NCI-H146 treated with DMSO at 0.1 percent for 48 hours (cell line): Measurements from ENCODE around the gene KRT34.
"Not testable (repeated sequence)": the region's sequence is repeated elsewhere in the genome, so short reads cannot be mapped to it uniquely, and the experiment has no call there.

ENCODE experiments used
- DNase-seq: peaks from one replicate; lab custom pipeline; 2025; ENCODE audit not compliant: unreplicated experiment; lab: John Stamatoyannopoulos, UW

KRT34 gene

DNA sequence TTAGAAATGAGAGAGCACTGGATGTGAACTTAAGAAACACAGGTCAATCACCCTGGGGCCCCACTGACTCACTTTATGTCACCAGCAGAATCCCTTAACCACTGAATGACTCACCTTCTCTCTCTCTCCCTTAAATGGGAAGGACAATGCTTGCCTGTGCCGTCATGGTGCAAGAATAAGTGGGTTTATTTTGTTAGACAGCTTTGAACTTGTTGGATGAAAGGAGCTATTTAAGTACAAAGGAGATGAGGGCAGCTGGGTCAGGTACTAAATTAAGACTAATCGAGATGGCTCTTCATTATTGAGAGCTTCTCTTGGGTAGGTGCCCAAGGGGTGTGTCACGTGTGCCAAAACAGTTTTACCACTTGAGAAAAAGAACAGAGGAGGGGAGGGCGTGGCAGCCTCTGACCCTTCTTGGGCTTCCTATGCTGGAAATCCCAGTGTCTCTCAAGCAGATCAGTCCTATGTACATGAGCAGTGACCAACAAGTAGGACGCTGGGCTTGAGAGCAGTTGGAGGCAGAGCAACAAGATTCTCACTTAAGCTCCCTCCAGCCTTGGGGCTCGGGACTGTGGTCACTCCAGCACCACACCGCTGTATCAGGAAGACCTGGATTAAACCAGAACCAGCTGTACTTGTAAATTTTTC, 22.0 kb upstream of the KRT34 start:
- no peak for DNase-seq

DNA sequence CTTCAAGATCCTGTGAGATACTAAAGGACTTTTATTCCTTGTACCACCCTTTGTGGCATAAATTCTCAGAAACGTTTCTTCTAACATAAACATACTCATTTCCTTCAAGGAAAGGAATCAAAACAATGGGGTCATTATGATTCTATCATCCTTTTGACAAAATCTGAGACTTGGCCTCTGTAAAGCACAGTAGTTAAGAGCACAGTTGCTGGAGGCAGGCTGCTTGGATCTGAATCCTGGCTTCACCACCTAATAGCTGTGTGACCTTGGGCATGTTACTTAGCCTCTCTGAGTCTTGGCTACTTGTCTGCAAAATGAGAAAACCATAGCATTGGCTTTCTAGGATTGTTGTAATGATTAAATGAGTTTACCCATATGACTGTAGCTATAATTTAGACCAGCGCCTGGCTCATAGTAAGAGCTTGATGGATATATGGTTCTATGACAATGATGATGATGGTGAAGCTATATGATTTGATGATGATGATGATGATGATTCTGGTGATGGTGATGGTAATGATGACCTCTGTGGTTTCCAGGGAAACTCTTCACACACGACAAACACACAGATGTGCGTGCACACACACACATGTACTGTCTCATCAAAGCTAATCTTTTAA, 21.4 kb upstream of the KRT34 start:
- no peak for DNase-seq

DNA sequence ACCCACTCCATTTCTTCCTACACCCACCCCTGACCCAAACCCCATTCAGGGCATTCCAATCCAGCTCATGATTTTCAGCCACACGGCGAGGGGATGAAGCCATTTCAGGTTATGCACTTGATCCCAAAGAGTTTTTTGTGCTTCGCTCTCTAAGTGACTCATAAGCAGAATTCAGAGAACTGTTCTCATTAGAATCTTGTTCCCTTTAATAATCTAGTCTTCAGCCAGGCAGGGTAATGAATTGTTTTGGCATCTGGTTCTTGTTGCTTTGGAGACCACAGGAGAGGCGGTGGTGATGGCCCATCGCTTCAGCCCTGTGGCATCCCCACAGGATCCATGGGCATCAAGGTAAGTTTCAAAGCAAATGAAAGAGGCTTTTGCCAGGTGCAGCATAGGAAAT, 20.1 kb upstream of the KRT34 start:
- DNase-seq = no peak

DNA sequence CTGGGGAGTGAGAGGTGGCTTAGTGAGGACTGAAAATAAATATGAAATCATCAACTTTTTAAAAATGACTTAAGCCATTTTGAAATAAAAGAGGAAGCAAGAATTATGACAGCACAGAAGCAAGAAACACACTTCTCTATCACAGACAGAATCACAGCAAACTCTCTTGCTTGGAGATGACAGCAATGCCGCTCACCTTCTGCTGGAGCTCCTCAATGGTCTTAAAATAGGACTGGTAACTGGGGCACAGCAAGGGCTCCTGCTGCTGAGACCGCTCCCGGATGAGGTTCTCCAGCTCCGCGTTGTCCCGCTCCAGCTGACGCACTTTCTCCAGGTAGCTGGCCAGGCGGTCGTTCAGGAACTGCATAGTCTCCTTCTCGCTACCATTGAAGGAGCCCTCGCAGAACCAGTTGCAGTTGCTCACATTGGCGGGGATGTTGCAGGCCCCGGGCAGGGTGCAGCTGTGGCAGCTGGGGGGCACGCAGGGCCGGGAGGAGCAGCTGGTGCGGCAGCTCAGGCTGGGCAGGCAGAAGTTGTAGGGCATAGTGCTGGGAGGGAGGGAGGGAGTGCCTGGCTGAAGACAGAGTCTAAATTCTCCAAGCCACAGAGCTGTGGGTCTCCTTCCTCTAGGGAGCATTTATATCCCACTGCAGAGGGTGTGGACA, 15.0 kb upstream of the KRT34 start, which contains the start of gene KRT31:
TSS of gene KRT31 (minus strand) at position 613 of the 665 bp plus-strand sequence. CDS start at position 544, 69 bp downstream.
- no peak for DNase-seq

DNA sequence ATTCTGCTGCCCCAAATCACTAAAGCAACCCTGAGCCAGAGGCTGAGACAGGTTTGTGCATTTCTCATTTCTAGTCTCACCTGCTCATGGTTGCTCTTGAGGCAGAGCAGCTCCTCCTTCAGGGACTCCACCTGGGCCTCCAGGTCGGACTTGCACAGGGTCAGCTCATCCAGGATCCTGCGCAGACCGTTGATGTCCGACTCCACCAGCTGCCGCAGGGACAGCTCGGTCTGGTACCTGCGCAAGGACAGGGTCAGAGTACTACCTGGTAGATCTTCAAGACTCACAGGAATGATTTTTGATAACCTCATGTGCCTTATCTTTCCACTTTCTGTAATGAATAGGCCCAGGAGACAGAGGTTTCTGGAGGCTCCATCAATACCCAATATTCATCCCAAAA, 14.2 kb upstream of the KRT34 start:
- no peak for DNase-seq

DNA sequence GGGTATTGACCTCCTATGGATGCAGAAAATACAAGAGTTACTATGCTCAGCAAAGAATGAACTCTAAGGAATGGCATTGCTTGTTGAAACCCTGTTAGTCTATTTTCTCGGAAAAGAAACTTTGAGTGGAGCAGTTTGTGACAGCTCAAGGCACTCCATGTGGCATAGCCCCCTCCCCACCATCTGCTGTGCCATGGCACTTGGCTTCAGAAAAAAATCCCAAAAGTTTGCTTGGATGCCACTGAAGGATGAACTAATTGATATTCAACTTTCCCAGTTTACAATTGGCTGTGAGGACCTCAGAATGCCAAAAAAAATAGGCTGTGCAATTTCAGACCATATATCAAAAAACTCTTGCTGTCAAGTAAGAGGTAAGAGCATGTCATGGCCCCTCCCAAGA, 13.5 kb upstream of the KRT34 start:
- no peak for DNase-seq

DNA sequence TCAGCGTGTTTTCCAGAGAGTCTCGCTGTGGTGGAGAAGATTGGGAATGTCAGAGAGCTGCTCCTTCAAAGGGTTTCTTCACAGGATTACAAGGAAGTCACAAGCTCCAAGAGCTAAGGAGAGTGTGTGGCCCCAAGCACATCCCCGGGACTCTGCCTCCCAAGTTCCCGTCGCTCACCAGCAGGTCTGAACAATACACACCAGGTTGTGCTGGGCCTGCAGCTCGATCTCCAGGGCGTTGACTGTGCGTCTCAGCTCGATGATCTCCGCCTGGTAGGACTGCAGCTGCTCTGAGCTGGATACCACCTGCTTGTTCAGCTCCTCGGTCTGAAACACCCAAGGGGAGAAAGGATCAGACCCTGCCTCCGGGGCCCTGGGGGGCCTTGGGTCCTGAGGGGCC, 12.9 kb upstream of the KRT34 start:
- DNase-seq = not testable (repeated sequence)

DNA sequence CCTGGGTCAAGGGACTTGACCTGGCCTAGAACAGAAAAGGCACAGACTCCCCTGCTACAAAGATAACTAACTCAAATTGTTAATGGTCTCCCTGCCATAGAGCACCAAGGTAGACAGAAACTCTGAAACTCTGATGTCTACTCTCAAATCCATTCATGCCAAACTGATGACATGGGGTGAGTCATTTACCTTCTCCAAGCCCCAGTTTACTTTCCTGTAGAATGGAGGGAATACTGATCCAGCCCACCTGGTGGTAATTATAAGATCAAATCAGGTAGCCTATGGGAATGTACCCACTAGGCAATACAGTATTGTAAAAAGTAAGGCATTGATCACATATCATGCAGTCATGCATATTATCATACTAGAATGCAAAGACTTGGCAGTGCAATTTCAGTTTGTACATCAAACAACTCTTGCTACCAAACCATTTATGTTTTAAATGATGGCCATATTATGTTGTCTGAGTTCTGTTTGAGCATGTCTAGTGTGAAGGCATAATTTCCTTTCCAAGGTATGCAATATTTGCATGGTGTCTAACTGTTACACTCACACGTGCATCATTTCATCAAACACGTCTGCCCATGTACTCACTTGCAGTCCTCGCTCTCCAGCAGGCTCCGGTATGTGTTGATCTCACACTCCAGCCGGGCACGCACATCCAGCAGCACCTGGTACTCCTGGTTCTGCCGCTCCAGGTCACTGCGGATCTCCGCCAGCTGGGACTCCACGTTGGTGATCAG, 12.3 kb upstream of the KRT34 start:
- DNase-seq = no peak

DNA sequence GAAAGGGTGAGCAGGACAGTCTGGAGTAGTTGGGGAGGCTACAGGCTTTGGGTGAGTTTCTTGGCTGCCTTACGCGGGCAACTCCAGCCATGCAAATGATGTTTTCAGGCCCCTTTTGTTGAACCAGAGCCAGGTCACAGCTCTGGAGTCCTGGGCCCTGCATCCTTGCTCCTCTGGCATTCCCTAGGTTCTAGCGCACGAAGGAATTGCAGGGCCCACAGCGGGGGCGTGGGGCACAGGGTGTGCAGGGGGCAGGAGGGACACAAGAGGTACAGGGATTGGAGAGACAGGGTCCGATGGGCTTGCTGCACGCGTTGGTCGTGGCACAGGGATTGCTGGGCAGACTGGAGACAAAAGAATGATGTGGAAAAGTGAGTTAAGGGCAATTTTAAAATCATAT, 11.7 kb upstream of the KRT34 start:
- DNase-seq = no peak

DNA sequence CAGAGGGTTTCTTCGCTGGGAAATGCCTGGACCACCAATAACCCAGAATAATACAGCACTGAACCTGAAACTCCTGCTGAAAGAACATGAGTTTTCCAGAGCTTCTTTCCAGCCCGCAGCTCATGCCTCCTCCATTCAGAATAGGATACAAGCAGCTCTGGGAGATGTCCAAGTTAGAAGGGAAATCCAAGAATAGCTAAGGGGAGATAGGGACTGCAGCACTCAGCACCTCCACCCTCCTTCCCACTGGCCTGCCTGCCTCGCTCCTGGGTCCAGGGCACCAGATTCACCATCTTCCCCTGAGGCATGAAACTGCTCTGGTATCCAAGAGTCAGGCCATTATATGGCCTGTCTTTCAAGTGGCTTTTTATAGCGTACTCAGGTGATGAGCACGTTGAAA, 11.2 kb upstream of the KRT34 start:
- no peak for DNase-seq

DNA sequence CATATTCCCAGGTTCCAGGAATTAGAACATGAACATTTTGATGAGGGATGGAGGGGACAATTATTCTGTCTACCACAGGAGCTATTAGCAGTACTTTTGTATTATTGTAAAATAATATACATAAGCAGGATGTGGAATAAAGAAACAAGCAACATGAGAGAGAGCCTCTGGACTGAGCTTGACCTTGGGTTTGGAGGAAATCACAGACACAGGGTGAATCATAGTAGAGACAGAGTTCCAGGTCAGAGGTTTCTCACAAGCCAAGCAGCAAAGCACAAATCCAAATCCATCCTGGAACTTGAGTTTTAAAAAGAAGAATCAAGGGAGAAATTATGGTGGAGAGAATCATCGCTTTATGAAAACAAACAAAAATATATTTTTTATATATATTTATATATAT, 10.2 kb upstream of the KRT34 start:
- no peak for DNase-seq

DNA sequence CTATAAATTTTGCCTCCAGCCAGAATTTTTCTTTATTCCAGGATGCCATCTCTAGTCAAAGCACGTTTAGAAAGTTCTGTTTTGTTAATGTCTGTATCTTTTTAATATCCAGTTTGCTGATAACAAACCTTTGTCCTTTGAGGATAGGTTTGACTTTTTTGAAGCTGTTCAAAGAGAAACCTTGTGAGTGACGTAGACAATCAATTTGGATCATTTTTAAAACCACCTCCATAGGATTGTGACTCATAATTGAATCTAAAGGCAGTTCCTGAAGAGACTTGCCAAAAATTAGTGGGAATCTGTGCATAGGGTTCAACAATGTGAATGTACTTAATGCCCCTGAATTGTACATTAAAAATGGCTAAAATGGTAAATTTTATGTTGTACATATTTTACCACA, 9.4 kb upstream of the KRT34 start:
- DNase-seq = no peak

DNA sequence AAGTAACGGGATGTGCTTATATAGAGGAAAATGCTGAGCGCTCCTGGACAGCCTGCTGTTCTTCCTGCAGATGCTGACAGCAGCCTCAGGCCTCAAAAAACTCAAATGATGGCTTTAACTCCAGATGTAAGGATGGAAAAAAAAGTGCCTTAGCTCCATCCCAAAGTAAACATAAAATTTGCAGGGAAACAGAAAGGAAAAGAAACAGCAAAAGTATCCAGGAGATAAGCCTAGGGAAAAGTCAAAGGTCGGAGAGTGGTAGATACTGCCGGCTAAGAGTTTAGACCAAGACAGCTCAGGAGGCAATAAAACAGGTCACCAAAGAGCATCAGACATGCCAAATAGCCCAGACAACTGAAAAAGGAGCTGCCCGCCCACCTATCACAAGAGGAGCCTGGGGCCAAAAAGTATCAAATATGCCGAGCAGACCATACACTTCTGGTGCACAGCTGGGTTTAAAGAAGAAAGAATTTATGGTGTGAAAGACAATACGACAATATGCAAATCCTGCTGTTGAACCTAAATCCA, 8.4 kb upstream of the KRT34 start:
- DNase-seq = no peak

DNA sequence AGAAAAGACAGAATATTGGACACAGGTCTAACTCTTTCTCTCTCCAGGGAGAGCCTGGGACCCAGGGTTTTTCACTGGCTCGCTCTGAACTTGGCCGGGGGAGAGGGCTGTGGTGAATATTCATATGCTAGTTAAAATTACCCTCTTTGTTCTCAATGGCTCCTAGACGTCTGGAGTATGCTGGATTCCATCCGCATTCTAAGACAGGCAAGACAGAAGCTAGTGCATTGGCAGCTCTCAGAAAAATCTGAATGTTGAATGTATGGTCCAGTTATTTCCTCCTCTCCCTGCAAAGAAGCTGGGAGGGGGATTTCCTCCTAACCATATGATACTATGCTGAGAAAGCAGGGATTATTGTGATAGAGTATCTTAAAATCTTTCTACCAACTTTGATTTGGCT, 5.6 kb upstream of the KRT34 start:
- no peak for DNase-seq

DNA sequence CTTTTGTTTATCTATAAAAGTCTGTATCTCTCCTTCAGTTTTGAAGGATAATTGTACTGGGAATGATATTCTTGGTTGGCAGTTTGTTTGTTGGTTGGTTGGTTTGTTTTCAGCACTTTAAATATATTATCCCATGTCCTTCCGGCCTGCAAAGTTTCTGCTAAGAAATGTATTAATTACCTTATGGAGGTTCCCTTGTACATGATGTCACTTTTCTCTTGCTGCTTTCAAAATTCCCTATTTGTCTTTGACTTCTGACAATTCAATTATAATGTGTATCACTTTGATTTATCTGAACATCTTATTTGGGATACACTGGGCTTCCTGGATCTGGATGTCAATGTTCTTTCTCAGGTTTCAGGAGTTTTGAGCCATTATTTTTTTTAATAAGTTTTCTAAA, 4.1 kb upstream of the KRT34 start:
- DNase-seq = no peak

DNA sequence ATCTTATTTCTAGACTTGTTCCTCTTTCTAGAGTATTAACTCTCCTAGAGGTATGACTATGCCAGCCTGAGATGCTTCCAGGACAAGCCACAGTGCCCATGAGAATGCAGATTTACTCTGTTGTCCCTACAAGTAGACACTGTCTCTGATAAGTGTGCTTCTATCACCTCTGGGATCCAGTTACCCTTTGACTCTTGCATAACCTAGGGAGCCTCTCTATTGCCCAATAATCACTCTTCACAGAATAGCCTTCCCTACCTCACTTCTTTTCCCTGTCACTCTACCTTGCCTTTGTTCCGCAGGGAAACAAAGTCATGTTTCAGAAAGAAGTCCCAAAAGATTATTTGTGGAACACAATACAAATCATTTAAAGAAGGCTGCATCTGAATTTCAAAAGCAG, 1.6 kb upstream of the KRT34 start:
- no peak for DNase-seq

DNA sequence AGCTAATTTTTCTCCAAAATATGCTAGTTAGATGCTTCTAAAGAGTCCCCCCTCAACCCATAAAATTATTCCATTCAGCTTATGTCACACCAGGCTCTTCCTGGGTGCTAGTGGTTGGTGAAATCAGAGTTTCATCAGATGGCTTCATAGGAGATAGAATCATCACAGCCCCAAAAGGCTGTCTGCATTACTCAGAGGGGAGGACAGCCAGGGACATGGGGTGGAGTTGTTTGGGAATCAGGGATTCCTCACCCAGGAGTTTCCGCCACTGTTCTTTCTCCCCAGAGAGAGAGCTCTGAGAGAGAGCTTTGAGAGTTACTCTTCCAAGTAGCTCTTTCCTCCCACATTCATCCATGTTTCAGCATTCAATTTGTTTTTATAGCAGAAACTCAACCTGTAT, 288 bp upstream of the KRT34 start:
- DNase-seq = no peak

DNA sequence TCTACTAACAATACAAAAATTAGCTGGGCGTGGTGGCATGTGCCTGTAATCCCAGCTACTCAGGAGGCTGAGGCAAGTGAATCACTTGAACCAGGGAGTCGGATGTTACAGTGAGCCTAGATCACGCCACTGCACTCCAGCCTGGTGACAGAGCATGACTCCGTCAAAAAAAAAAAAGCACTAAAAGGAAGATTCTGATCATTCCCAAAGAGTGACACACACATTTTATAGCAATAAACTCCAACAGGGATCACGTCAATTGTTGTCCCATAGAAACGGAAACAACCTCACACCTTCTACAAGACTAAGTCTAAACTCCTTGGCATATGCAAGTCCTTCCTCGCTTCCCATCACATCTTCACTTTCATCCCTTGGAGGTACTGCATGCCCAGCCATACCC, 2.0 kb downstream of the KRT34 start:
- not testable (repeated sequence) for DNase-seq

DNA sequence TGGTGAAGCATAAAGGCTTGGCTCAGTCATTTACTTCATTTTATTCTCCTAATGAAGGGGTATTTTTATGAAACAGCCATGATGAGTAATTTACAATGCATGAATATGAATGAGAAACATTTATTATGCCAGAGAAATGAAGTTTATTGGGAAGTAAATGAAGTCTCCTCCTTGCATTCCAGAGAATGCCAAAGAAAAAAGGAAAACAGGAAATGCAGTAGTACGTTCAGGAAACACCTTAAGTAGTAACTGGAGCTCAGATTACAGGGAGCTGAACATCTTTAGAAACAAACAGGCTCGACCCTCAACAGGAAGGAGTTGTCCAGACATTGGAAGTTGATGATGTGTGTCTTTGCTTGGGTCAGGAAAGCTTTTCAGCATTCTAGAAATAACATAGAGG, 4.6 kb downstream of the KRT34 start:
- DNase-seq = no peak

DNA sequence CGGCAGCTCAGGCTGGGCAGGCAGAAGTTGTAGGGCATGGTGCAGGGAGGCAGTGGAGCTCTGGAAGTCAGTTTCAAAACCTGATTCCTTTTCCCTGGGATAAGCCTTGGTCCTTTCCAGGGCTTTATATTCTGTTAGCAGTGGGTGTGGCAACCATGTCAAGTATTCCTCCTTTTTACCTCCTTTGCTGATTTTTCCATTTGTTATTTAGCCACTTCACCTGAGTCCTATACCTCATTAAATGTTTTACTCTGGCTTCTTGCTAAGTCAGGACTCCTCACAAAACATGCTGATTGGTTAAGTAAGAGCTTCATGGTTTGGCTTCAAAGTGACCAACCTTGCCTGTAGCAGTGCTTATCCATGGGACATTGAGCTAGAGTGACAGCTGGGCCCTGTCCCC, 12.4 kb downstream of the KRT34 start, which contains the start of gene KRT33B:
TSS of gene KRT33B (minus strand) at position 101 of the 400 bp plus-strand sequence. CDS start at position 38, 63 bp downstream.
- no peak for DNase-seq

DNA sequence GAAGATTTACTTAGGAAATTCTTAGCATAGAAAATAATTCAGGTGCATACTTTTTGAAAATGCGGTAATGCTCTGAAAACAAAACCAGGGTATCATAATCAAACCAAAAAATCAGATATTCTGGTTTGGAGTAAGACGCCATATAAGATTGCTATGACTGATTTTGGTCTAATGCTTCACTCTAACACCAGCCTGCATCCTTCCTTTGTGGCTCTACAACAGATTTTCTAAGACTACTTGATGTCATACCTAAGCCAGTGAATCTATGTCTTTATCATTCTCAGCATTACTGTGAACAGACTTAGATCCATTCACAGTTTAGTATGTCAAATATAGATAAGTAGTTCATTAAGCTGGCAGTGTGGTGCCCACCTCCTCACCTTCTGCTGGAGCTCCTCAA, 13.1 kb downstream of the KRT34 start:
- DNase-seq = no peak
